GM10847 (cell line): ENCODE data around the gene PRKCA.

Experiments used
- POLR2A ChIP-seq: IDR thresholded peaks from 2 replicates; pipeline ENCODE4 v1.6.1; 2011; ENCODE audit not compliant: insufficient read length; ENCODE audit errors: extremely low read depth

PRKCA gene

DNA sequence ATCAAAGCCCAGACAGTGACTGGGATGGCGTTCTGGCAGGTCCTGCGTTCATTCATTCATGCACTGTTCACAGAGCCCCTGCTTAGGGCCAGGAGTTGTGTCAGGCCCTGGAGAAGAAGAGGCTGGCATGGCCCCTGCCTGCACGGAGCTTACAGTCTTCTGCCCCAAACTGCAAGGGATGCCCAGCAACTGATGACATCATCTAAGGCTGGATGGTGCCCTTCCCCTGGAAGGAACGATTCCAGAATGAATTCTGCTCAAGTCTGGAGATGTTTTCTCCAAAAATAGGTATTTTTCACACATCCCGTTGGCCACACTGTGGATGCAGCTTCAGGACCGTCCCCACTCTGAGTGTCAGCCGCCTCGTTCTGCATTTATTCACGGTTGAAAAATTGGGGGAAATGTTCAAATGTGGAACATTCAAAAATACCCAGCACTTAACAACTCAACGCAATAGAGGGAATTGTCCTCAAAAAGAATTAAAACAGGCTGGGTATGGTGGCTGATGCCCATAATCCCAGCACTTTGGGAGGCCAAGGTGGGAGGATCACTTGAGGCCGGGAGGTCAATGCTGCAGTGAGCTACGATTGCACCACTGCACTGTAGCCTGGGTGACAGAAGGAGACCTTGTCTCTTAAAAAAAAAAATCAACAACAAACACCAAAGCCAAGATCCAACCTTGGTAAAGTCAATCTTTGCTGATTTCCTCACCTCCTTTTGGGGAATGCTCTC, 508.7 kb downstream of the PRKCA start:
- TF ChIP-seq POLR2A: no peak

DNA sequence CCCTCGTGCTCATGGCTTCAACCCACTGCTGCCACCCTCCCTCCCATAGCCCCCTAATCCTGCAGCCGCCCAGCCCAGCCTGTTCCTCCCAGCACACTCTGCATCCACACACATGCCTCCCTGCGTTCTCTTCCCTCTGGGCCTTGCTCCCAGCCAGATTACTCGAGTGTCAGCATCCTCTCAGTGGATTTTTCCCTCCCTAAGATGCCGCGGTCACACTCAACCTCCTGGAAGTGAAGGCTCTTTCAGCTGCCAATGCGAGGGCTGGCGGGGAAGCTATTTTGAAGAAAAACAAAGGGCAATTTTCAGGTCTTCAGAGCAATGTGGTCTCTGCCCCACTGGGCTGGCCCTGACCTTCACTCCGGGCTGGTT, 509.3 kb downstream of the PRKCA start:
- TF ChIP-seq POLR2A: no peak

DNA sequence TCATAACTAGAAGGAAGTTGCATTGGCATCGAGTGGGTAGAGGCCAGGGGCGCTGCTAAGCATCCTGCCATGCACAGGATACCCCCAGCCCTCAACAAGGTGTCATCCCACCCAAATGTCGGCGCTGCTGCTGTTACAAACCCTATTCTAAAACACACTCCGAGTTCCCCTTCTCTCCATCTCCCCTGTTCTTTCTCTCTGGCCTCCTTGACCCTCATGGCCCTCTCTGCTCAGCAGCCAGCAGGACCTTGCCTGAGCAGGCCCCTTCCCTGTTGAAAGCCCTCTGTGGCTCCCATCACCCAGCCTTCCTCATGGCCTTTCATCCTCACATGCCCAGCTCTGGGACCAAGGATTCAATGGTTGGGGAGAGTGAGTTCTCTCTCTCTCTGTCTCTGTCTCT, 510.2 kb downstream of the PRKCA start:
- no peak for TF ChIP-seq POLR2A

DNA sequence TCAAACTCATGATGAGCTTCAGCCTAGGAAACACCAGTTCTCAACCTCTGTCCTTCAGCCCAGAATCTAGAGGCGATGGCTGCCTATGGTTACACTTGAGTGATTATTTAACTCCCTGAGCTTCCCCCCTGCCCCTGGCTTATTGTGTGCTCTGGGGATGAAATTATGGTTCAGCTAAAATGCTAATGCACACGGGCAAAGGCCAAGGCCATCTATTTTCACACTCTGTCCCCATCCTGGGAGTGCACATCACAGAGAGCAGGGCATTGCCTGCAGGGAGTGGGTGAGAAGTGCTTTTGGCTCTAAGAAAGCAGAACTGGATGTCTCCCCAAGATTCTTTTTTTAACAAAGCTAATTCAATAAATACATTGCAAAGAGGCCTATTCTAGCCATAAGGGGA, 510.9 kb downstream of the PRKCA start:
- no peak for TF ChIP-seq POLR2A

DNA sequence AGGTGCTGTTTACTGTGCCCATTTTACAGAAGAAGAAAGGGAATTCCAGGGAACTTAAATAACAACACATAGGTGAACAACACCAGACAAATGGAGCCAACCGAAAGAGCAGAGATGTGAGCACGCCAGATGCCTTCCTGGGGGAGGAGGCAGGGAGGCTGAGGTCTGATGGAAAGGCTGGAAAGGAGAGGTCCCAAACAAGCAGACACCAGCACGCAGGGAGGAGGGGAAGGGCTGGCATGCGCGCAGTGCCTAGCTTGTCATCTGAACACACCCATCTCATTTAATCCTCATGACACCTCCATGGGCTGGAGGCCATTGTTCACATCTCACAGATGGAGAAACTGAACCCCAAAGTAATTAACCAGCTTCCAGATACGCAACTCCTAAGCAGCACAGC, 511.6 kb downstream of the PRKCA start:
- no peak for TF ChIP-seq POLR2A

DNA sequence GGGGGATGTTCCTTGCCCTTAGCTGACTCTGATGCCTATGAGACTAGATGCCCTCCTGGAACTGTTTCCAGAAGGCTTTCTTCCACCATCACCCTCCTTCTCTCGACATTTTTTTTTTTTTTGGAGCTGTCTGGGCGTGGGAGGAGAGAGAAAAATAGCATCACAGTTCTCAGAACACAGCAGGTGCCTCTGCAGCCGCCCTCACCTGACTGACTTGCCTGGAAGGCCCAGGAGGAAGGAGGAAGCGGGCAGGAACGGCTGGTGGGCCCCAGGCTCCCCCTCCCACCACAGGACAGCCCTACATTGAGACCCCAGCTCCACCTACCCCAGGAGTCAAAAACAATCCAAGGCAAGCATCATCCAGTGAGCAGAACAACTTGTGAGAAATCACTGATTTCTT, 512.2 kb downstream of the PRKCA start:
- TF ChIP-seq POLR2A: no peak

DNA sequence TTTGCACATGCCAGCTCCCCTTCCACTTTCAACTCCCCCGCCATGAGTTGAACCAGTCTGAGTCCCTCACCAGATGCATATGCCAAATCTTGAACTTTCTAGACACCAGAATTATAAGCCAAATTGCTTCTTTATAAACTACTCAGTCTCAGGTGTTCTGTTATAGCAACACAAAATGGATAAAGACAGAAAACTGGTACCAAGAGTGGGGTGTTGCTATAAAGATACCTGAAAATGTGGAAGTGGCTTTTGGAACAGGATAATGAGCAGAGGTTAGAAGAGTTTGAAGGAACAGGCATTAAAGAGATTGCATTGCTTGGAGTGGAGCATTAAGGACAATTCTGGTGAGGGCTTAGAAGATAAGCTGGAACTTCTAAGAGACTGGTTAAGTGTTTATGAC, 515.3 kb downstream of the PRKCA start:
- TF ChIP-seq POLR2A: no peak

DNA sequence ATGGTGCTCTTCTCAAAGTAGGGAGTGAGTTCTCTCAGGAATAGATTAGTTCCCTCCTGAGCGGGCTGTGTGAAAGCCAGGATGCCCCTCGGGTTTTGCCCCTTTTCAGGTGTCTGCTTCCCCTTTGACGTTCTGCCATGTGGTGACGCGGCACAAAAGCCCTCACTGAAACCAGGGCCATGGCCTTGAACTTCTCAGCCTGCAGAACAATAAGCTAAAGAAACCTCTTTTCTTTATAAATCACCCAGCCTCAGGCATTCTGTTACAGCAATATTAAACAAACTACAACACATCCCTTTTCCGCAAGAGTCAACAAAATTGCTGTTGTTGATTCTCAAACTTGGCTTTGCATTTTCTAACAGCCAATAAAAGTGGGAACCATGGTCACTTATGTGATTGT, 517.1 kb downstream of the PRKCA start:
- no peak for TF ChIP-seq POLR2A

DNA sequence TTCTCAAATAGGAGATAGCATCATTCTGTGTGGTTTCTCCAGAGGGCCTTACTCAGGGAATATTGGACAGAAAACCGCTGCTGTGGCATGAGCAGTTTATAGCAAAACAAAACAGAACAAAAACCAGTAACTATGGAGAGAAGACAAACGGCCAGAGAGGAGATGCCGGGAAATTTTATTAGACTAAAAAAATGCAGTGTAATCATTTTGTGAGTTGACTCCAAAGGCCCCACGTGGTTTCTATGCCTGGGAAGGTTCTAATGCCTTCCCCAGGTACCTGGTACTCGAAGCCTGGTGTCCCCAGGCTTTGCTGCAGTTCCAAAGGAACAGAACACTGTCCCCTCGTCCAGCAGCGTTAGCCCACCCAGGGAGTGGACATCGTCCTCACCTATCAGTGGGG, 519.6 kb downstream of the PRKCA start:
- no peak for TF ChIP-seq POLR2A

DNA sequence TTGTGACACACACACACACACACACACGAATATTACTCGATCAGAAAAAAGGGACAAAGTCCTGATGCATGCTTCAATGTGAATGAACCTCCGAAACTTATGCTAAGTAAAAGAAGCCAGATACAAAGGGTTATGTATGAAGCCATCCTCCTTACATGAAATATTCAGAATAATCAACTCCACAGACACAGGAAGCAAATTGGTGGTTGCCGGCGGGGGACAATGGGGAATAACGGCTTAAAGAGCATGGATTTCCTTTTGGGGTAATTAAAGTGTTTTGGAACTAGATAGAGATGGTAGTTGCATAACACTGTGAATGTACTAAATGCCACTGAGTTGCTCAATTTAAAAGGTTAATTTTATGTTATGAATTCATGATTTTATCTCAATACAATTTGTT, 524.4 kb downstream of the PRKCA start:
- TF ChIP-seq POLR2A: no peak

DNA sequence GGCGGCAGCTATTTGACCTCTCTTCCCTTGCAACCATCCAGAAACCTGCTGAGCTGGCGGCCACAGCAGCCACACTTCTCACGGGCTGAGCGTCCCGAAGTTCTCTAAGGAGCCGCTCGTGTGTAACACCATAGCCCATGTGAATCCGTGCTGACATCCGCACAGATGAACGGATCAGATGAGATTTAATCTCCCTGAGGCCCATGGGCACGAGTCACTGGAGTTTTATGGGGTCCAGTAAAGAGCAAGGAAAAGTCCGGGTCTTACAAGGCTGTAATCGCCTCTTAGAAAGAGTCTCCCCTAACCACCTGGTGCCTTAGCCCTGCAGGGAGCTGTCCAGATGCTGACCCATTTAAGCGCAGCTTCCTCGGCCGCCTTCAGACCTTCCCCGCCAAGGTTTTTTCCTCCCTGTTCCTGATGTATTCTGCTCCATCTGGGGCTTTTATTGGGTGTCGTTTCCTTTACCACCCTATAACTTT, 527.0 kb downstream of the PRKCA start:
- TF ChIP-seq POLR2A: no peak

DNA sequence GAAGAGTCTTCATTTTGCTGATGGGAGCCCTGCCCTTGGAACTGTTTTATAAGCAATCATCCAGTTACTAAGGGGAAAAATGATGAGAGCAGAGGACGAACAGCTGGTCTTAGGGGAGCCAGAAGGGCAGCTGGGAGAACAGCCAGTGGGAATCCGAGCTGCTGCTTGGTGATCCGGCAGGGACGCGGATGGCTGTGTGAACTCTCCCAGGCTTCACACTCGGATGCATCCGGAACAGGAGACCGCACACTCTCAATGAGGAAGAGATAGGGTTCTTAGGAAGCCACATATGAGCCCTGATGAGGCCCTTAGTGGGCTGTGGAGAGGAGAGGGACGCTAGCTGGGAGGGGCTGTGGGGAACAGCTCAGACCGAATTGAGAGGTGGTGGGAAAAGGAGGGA, 527.5 kb downstream of the PRKCA start:
- no peak for TF ChIP-seq POLR2A

DNA sequence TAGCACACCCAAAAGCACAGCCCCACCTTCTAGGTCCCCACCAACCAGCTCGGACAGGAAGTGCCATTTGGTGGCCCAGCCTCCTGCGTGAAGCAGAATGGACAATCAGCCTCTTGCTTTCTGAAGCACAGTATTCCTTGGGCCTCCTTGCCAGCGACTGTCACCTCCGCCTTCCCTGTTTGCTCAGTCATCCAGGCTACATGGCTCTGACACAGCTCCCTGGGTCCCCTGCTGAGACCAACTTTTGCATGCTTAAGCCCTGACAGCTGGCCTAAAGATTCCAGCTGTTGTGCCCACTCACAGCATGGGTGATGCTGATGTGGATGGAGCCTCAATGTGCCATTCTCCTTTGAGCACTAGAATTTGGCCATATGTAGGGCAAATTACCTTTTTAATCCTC, 528.0 kb downstream of the PRKCA start:
- TF ChIP-seq POLR2A: no peak

DNA sequence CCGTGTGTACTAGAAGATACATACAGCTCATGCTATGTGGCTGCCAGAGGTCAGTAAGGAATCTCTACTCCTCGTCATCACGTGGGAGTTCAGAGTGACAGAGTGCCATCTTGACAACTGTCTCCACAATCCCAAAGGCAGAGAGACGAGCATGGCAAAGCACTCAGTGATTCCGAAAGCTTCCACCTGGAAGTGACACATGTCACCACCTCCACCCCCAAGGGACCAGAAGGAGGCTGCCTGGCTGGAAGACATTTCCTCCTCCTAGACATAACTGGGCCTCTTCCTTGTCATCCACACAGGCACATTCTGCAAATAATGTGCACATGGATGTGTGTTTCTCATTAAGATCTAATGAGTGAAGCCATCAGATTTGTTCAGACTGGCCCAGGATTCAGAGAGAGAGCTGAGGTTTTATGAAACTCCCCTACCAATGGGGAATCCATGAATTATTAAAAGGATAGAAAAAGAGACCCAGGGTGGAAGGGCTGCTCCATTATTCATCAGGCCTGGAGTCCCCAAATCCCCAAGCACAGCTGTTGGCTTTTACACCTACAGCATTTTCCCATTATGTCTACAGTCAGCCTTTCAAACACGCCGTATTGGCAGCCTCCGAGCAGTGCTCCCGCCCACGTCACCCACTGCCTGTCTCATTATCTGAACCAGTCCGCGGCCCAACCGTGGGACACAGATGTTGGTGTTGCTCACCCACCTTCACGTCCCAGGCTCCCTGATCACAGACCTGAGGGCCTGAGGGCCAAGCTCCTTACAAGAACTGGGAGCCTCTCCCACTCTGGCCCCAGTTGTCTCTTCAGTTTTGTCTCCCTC, 529.2 kb downstream of the PRKCA start:
- no peak for TF ChIP-seq POLR2A

DNA sequence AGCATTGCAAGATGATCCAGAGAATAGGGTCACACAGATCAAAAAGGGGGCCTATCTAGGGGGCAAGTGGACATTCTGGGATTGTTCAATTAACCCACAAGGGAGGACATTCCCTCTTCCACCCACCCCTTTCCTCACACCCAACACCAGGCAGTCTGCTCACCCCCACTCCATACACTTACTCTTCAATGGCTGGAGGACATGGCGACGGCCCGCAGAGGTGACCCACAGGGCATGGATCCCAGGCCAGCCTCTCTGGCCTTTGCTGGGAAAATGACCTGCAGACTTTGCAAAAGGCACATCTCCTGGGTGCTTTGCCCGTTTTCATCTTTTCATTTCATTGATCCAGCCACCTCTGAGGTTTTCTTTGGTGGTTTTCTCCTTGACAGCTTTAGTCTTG, 530.8 kb downstream of the PRKCA start:
- TF ChIP-seq POLR2A: no peak

DNA sequence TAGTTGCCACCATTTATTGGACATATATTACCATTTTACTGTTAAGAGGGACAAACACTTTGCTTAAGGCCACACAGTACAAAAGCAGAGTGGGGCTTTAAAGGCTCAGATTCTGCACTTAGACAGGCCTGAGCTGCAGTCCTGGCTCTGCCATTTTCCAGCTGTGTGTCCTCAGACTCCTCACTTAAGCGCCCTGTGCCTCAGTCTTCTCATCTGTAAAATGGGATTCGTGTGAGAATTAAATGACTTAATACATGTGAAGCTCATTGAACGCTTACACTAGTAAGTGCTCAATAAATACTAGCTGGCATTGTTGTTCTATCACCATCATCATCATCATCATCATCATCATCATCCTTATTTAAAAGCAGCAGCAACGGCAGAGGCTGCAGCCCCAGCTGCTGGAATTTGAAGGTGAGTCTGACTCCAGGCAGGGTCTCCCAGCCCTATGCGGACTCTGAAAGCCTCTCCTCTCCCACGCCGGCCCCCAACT, 532.1 kb downstream of the PRKCA start:
- no peak for TF ChIP-seq POLR2A
